GM03348 (cell line): ENCODE data around the gene MAP3K12.

Experiments used
- DNase-seq: peaks from one replicate; pipeline ENCODE4 v3.0.0; 2012; ENCODE audit warnings: low spot score

MAP3K12 gene

GRCh38 chr12:53489242-53489864, 9.9 kb downstream of the MAP3K12 start:
- no peak for DNase-seq

DNA sequence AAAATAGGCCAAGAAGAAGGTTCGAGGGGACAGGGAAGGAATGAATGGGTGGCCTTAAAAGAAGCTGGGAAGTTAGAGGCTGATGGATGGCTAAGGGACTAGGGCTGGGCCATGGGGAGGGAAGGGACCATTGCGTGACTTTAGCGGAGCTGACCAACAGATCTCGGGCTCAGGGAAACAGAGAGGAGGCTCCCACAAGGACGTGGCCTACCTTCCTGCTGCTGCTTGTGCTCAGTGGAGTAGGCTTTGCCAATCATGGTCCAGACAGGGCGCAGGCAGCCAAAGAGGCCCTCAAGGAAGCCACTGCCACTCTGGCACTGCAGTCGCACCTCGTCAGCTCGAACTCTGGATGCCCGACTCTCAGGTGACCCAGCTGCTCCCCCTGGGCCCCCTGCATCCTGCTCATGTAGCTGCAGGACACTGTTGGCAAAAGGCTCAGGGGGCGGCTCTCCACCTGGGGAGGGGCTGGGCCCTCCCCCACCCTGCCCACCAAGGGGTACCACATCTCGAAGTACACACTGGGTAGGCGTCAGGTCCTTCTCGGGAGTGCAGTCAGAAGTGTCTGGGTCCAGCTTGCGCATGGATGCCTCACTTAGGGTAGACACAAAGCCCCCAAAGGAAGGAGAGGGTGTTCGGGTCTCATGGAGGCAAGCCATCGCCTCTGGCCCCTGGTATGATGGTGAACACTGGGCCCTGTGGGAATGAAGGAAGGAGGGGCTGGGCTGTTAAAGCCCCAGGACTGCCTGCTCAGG, 12.3 kb downstream of the MAP3K12 start:
- no peak for DNase-seq

- no peak for DNase-seq
These were observed 13.1 kb downstream of the MAP3K12 start for GRCh38 chr12:53485955-53486735.

GRCh38 chr12:53484686-53485575, 14.3 kb downstream of the MAP3K12 start:
- no peak for DNase-seq

DNA sequence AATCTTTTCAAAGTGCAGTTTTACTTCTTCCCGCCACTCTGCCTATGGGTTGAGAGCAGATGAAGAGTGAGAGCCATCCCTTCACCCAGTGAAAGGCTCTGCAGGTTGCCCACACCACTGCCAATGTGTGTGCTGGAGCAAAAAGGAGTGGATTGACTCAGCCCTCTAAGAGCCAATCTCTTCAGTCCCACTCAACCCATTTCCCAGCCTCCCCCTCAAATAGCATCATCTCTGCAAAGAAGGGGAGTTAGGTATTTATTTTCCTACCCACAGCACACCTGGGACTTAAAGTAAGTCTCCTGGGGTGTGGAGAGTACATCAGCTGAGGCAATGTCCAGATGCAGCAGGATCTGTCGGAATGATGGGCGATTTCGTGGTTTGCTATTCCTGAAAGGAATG, 15.3 kb downstream of the MAP3K12 start:
- DNase-seq: no peak

DNA sequence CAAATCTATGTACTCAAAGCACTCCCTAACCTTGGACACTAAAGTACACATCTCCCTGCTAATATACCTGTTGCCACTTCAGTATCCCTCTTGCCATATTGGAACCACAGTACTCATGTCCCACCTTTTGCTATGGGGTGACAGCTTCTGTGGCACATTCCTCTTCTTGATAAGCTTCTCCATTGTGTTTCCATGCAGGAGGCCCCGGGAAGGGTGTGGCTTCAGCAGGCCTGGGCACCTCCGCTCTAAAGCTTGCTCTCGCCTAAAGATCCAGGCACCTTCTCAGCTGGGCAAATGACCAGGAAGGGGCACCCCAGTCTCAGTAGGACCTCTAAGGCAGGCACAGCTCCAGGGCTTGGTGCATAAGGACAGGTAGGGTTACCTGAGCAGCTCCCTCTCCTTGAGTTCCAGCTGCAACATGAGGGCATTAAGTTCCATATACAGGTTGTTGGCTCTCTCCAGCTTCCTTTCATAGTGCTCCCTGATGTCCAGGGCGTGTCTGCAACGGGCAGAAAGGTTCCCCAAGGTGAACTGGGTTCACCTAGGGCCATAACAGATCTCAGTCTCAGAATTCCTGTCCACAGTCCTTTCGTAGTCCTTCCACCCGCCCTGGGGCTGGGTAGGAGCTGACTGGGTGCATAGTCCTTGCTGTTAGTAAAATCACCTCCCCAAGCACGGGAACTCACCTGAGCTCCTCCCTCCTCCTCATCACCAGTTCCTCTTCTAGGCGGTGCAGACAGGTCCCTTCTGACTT, 15.9 kb downstream of the MAP3K12 start:
- DNase-seq: no peak

GRCh38 chr12:53482626-53483168, 16.6 kb downstream of the MAP3K12 start:
- no peak for DNase-seq

DNA sequence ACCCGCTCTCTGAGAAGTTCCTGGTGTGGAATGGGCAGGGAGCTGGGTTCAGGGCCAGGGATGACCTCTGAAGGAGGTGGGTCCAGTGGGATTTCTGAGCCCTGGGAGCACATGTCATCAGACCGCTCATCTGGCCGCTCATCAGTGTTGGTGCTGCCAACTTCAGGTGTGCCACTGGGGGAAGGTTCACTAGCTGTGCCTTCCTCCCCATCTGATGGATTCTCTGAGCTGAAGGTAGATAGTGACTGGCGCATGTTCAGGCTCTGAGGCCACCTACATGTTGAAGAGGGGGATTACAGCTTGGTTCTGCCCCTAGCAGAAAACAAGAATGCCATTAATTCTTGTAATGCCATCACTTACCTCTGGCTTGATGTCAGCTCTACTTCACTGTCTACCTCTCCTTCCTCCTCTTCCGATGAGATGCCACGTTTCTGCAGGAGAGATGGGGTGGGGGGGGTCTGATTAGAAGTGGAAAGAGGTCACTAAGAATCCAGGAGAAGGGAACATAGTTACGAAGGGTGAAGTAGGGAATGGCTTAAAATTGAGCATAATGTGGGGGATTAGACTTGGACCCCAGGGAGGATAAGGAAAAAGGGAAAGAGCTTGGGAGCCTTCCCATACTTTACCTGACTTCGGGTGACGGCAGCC, 17.2 kb downstream of the MAP3K12 start:
- DNase-seq: no peak

DNA sequence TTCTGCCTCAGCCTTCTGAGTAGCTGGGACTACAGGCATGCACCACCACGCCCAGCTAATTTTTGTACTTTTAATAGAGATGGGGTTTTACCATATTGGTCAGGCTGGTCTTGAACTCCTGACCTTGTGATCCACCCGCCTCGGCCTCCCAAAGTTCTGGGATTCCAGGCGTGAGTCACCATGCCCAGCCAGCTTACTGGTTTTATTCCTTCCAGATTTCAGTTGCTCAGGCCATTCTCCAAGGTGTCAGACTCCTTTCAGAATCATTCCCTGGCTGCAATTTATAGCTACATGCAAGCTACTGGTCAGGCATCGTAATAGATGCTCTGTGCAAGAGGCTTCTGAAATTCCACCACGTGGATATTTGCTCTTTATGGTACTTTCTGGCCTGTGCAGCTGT, 17.8 kb downstream of the MAP3K12 start:
- DNase-seq: peak; percentile 54

DNA sequence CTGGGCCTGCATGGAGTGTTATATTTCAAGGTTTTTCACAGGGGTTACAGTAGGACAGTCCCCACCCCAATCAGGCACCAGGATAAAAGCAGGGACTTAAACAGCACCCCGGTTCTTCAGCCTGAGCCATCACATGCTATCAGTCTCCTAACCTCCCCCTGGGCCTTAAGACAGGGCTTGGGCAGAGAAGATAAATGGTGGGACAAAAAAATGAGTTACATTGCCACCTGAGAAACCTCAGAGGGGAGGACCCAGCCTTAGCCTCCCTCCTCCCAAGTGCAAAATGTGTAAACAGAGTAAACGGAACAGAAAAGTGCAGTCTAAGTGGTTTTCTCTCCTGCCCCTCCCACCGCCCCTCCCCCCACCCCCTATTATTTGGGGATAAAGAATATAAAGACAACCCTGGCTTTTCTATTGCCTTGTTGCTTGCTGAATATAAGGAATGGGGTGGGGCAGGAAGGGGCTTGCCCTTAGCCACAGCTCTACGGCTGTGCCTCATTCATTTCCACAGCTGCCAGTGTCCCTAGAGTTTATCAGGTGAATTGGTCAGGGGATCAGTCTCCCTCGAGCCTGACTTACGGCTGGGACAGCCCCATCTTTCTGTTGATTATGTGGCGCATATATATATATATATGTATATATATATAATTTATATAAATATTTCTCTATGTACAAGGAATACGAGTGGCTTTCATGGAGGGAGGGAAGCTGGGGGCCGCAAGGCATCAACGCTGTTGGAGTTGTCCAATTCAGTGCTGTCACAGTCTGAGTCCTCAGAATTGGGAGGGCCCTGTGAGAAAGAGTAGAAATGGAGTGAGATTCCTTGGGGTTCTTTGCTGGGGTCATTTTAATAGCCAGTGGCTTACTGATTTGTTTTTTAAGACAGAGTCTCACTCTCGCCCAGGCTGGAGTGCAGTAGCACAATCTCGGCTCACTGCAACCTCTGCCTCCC, 18.5 kb downstream of the MAP3K12 start:
- no peak for DNase-seq

GRCh38 chr12:53479331-53479730, 19.9 kb downstream of the MAP3K12 start:
- DNase-seq: no peak

DNA sequence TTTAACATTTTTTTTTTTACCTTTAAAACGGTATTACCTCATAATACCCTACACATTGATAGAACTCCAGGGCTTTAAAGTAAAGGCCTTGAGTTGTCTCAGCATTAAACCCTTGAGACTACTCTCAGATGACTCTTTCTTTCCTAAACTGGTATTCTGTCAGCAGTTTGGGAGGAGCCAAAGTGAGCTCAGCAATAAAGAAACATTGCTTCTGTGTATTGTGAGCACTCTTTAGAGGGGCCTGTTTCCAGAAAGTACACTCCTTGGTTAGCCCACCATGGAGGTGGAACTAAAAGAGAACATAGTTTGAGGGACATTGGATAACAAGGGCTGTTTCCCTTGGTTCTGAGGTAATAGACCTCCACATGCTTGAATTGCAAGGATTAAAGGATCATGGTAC, 20.4 kb downstream of the MAP3K12 start:
- no peak for DNase-seq

DNA sequence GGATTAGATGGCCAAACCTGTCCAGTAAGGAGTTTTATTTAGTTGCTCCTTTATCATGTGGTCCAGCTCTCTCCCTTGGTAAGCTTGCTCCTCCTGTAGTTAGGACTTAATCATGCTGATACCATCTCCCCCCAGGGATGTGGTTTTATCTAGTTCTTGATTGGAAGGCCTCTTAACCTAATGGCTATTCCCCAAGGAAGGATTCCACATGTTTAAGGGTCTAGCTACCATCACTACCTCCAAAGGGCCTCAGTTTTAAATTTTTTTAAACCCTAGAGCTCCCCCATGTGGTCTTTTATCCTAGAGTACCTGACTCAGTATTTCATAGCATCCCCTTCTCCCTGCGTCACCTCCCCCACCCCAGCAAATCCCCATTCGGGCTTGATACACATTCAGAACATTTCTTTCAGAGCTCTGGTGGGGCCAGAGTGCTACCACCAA, 22.5 kb downstream of the MAP3K12 start:
- no peak for DNase-seq

DNA sequence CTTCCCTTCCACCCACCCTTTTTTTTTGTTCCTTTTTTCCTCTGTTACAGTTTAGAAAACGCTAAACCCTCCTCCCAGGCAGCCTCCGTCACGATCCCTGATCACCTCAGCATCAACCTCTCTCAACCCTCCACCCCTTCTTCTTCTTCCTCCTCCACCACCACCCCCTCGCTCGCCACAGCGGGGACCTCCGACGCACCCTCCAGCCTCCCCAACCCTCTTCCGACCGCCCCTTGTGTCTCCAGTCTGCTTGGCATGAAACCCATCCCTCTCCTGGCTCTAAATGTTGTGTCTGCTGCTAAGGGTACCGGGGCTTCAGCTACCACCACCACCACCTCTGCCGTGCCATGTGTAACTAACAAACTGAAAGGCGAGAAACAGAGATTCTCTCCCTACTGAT, 24.4 kb downstream of the MAP3K12 start:
- DNase-seq: no peak

DNA sequence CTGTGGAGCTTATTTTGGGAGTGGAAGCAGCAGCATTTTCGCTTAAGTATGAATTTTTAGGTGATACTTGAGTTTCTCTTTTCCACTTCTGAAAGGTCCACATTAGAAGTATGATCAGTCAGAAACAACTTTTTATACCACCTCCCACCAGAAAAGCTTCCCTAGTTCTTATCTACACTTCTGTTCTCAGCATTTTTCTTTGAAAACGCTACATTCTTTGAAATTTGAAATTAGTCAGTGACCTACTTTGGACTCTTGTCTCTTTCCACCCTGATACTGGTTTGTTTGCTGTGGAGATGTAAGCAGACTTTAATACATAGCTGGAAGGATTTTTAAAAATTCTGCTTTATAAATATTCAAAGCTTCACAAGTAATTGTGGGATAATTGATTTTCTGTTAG, 25.2 kb downstream of the MAP3K12 start:
- no peak for DNase-seq

GRCh38 chr12:53472056-53472582, 27.1 kb downstream of the MAP3K12 start:
- no peak for DNase-seq

GRCh38 chr12:53468282-53468681, 31.0 kb downstream of the MAP3K12 start:
- no peak for DNase-seq

DNA sequence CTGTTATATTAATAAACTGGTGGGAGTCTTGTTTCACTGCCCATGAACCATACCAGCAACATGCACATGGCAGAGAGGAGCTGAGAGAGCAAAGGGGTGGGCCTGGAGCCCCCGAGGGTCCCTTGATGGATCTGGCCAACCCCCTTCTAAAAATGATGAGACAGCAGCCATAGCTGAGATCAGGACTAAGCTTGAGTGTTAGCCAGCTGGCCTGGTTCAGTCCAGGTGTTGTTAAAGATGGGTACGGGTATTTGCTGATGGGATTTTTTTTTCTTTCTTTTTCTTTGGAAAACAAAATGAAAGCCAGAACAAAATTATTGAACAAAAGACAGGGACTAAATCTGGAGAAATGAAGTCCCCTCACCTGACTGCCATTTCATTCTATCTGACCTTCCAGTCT, 31.4 kb downstream of the MAP3K12 start:
- no peak for DNase-seq

DNA sequence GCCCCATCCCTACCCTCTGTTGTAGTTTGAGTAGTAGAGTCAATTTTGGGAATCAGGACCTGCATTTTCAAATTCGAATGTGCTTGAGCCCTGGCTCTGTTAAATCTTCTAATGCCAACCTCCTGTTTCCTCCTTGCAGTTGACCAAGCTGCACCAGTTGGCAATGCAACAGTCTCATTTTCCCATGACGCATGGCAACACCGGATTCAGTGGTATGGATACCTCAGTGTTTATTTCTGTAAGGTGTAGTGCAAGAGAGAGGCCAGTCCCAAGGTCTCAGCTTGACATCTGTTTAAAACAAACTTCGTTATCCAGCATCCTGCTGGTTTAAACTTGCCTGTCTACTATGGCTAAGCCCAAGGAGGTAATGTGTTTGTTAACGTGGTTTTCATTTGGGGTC, 32.2 kb downstream of the MAP3K12 start:
- no peak for DNase-seq
